Esophagus squamous epithelium (tissue), 4 donors: ENCODE data around the gene APCDD1.

Experiments used
- CTCF ChIP-seq, 6 experiments: fragments of 450-650 bp in 4 of 6; fragments of 200-600 bp in 2 of 6; sonication (generic) in 2 of 6; IDR thresholded peaks; one replicate each; pipeline ENCODE4 v1.5.1; 2016 to 2019; ENCODE audit warnings: antibody characterized with exemption in 6 of 6, mild to moderate bottlenecking in 4 of 6, moderate library complexity in 4 of 6
- POLR2A ChIP-seq, 4 donors: fragments of 450-650 bp; IDR thresholded peaks; one replicate each; pipeline ENCODE4 v1.6.1; 2017; ENCODE audit warnings: antibody characterized with exemption in 4 of 4, mild to moderate bottlenecking in 4 of 4, moderate library complexity in 3 of 4

- no peak for TF ChIP-seq CTCF (IDR thresholded peaks at IDR 0.05)
- TF ChIP-seq POLR2A (IDR thresholded peaks at IDR 0.05) = no peak
Observed at GRCh38 chr18:10471574-10471973, 17.1 kb downstream of the APCDD1 start.
